Measurements from ENCODE around the gene GOLGA6L7.
"Not testable (repeated sequence)": the region's sequence is repeated elsewhere in the genome, so short reads cannot be mapped to it uniquely, and the experiment has no call there.

GOLGA6L7 gene

DNA sequence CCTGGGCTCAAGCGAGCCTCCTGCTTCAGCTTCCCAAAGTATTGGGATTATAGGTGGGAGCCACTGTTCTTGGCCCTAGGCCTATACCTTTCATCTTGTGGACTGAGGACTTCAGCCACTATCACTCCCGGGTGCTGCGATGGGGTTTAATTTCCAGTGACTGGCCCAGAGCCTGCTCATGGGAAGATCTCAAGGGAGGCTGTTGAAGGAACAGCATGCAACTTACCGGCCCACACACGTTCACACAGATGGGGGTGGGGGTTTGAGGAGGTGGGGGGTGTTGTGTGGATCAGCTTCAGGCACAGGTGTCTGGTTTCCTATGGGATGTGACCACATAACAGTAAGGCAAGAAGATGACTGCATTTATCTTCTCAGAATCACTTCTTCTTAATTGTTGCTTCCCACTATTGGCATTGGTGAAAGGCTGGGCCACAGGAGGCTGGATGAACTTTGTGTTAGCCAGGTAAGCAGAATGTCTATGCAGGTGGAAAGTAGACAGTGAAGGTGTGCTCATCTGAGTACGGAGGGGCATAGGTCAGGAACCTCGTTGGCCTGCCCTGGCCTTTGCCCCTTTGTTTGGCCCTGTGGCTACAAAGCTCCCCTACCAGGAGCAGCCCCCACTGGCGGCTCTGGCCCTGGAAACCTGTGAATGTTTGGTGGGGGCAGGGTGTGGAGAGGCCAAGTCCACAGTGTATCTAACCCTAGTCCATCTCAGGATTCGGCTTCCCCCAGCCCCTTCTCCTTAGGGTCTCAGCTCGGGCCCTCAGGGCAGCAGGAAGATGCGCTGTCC lies 35.9 kb upstream of the GOLGA6L7 start:
- DNase-seq (ENCODE audit: low spot score), result no peak

DNA sequence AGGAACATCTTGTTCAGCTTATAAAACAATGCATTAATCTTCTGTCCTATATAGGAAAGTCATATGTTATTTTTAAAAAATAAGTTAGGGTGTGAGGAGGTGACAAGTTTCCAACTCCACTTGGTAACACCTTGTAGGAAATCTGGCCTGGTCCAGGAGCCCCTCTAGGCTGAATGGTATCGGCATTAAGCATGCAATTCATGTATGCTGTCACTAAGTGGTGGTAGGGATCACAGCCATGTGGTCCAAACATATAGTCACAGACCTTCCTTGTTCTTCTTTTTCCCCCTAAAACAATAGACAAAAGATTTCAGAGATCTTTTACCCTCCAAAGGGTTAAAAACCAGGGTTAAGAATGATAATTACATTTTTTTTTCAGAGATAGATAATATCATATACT lies 33.2 kb upstream of the GOLGA6L7 start:
- no peak for DNase-seq (ENCODE audit: low spot score)

DNA sequence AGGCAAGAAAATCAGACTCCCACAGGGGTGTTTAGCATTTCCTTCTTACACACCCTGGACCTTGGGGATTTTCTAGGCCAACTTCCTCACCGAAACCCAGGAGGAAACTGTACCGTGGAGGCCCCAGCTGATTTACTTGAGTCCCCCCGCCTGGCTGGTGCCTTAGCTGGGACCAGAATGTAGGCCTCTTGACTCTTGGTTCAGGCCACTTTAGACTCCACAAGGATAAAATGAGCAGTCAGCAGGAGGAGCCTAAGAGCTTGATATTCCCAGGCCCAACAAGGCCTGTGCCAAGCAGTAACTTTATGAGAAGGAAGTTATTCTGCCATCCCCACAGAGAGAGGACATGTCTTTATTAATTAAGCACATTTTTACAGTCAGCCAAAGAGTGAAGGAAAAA lies 32.7 kb upstream of the GOLGA6L7 start:
- no peak for DNase-seq (ENCODE audit: low spot score)

DNA sequence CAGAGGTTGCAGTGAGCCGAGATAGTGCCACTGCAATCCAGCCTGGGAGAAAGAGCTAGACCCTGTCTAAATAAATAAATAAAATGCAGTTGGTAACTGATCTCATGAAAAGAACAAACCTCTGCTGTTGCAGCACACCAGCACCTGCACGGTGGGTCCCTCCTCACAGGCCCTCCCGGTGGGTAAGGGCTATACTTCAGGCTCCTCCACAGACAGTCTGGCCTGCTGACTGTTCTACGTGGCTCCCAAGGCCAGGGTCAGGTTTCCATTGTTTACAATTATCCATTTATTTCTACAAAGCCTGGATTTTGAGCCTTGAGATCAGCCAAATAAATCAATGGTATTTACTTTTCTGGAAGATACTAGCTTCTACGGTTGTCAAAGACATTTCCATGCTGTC lies 32.2 kb upstream of the GOLGA6L7 start:
- DNase-seq (ENCODE audit: low spot score), result no peak

DNA sequence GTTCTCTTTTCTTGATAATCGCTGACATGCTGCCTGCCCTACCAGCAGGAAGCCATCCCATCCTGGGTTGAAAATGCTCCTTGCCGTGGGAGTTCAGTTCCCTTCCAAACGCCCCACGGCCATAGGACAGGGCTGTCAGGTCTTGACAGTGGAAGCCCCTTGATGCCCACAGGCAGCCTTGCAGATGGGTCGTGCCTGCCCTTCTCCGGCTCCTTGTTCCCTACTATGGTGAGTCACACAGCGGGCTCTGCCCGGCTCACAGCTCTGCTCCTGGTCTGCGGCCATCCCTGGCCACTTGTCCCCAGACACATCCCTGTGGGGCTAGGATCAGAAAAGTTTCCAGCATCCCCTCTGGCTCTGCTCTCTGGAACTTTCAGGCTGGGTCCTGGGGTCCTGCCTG lies 31.1 kb upstream of the GOLGA6L7 start:
- no peak for DNase-seq (ENCODE audit: low spot score)

DNA sequence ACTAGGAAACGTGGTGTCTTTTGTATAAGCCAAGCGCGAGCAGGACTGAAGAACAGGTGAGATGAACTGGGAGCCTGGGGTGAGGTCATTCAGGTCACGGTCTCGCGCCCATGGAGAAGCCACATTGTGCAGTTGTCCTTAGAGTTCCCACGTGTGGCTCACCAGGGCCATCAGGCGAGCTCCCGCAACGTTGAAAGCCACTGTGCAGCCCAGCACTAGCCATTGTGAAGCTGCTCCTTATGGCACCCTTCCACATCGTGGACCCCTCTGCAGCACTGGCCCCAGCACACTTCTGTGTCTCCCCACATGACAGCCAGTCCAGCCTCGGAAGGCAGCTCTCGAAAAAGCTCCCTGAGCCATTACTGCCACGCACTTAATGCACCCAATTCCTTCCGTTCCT lies 29.8 kb upstream of the GOLGA6L7 start:
- no peak for DNase-seq (ENCODE audit: low spot score)

DNA sequence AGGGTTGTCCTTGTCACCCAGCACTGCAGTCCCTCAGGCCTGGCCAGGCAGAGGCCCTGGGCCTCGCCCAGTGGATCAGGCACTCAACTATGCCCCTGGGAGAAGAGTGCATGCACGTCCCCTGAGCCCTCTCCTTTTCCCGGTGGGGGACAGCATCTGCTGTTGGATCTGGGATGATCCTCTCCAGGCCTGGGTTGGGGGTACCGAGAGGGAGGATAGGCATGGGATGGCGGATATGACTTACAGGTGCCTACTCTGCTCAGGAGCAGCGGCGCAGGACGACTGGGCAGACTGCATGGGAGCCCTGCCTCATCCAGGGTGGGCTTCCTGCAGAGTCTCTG lies 28.4 kb upstream of the GOLGA6L7 start:
- no peak for DNase-seq (ENCODE audit: low spot score)

DNA sequence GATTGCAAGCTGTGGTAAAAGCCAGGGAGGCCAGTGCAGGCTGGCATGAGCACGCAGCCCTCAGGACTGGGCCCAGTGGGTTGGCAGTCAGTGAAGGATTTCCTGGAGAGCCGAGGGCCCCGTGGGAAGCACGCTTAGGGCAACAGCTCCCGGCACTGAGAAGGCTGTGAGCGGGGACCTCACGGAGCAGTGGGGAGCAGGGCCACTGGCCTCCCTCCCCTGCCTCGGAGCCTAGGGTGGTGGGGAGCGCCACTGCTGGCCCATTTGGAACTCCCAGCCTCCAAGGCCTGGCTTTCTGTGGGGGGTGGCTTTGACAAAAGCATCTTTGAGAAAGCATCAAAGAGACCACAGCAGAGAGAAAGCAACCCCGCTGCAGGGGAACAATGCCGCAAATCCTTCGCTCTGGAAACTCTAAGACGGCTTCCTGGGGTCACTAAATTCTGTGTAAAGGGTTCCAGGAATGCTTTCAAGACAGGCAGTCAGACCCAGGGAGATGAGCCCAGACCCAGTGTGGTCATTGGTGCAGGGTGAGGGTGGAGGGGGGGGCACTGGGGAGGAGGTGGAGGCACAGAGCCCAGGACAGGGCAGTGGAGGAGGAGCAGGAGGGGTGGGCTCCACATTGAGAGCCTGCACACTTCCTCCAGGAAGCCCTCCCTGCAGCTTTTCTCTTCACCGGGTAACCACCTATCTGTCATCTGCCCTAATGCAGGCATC lies 27.8 kb upstream of the GOLGA6L7 start:
- no peak for DNase-seq (ENCODE audit: low spot score)

DNA sequence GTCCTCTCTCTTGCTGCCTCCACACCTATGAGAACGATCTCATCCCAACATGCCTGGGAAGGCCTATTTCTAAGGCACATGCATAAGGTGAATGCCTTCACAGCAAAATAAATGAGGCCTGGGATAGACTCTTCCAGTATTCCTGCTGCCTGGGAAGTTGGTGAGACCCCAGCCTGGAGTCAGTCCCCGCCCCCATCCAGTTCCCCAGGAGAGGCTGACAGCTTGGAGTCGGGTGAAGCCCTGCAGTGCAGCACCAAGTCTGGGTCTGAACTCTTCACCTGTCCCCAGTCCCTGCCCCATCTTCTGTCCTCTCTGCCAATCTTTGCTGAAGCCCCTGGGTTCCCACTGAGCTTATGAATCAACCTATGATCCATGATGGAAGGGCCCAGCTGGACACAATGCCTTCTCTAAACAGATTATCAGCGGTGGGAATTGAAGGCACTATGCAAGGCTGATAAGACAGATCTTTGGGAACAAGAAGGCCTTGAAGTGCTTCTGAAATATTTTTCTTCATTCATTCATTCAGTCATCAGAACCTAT lies 27.1 kb upstream of the GOLGA6L7 start:
- no peak for DNase-seq (ENCODE audit: low spot score)

DNA sequence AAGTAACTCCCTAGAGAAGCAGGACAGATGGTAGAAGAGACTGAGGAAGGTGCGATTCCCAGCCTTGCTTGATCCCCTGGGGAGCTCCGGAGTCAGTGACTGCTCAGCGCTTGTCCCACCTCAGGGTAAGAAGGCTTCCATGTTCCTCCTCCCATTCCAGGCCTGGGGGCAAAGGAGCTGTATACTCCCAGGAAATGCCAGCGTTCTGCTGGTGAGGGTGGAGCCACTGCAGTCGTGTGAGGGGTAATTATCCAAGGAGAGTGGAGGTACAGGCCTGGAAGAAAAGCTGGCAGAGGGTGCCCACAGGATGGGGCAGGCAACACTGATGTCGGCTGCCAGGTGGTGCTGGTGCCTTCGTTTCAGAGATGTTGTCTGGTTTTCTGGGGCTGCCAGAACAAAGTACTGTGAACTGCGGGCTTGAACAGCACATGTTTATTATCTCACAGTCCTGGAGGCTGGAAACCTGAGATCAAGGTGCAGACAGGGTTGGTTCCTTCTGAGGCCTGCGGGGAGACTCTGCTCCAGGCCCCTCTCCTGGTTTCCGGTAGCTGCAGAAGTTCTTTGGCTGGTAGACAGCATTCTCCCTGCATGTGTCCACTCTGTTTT lies 25.2 kb upstream of the GOLGA6L7 start:
- DNase-seq (ENCODE audit: low spot score), result no peak

DNA sequence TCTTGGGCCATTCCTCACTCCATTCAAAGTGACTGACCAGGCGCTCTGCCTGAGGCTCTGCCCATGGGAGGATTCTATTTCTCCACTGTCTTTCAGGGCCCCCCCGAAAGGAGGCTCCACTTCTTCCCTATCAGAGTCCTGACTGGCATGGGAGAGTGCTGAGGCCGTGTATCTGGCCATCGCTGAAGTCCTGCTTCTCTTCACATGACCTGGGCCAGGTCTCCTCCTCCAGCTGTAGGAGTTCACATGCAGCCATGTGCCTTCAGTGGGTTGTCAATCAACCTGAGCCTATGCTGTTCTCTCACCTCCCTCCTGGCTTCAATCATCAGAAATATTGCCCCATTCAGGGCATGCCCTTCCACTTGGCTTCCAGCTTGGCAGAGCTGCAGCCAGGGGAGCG lies 24.6 kb upstream of the GOLGA6L7 start:
- DNase-seq (ENCODE audit: low spot score), result no peak

DNA sequence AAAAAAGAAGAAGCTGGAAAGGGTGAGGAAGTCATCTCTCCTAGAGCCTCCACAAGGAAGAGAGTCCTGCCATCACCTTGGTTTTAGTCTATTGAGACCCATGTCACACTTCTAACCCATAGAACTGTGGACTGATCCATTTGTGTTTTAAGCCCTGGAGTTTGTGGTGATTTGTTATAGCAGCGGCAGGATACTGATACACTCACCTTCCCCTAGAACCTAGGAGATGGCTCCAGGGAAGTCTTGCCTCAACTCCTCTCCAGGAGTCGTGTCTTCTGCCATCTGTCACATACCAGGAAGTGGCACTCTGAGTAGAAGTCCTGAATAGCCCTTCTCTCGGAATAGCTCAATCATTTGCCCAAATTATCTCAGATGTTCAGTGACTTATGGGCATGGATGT lies 22.7 kb upstream of the GOLGA6L7 start:
- no peak for DNase-seq (ENCODE audit: low spot score)

DNA sequence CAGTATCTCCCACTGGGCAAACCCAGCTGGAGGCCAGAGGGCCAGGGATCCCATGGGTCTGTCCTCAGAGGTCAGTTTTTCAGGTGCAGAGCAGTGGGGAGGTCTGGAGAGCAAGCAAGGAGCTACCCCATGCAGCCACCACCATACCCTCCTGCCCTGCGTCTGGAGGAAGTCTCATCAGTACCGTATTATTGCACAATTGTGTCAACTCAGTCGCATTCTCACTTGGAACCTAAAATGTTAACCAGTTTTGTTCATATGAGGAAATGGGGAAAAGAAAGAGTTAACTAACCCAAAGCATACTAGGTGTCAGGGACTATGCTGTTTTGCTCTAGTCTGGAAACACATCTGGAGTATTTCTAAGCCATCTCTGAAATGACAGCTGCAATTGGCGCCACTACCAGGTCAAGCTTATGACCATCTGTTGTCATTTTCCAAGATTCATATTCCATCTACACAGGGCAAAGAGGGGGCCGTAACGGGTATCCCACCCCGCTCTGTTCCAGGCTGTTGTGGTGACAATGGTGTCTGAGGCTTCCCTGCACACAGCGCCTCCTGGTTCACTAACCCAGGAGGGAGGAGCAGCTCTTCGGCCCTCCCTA lies 20.4 kb upstream of the GOLGA6L7 start:
- no peak for DNase-seq (ENCODE audit: low spot score)

DNA sequence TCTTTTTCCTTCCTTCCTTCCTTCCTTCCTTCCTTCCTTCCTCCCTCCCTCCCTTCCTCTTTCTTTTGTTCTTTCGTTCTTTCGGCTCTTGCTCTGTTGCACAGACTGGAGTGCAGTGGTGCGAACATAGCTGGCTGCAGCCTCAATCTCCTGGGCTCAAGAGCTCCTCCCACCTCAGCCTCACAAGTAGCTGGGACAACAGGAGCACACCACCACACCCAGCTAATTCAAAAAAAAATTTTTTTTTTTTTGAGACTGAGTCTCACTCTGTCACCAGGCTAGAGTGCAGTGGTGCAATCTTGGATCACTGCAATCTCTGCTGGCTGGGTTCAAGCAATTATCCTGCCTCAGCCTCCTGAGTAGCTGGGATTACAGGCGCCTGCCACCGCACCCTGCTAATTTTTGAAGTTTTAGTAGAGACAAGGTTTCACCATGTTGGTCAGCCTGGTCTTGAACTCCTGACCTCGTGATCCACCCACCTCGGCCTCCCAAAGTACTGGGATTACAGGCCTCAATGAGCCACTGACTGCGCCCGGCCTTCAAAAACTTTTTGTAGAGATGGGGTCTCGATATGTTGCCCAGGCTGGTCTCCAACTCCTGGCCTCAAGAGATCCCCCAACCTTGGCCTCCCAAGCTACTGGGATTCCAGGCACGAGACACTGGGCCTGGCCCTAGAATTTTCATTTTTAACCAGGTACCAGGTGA lies 13.3 kb upstream of the GOLGA6L7 start:
- not testable (repeated sequence) for DNase-seq (ENCODE audit: low spot score)

DNA sequence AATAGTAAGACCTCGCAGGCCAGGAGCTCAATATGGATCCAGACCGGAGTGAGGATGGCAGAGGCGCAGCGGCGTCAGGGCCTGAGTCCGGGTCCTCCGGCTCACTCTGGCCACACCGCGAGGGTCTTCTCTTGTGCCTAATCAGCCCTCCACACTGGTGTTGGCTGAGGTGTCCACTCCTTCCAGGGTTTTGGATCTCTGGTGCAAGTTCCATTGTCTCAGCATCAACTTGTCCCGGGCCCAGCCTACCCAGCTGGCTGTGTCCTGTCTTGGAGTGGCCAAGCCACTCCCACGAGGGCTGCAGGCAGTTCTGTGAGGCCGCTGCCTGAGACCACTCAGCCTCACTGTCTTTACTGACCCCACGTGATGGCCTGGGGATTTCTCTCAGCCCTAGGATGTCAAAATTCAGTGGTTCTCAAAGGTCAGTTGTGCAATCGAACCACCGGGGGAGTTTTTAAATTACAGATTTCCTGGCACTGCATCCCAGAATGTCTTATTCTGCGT lies 12.6 kb upstream of the GOLGA6L7 start:
- DNase-seq (ENCODE audit: low spot score), result no peak

DNA sequence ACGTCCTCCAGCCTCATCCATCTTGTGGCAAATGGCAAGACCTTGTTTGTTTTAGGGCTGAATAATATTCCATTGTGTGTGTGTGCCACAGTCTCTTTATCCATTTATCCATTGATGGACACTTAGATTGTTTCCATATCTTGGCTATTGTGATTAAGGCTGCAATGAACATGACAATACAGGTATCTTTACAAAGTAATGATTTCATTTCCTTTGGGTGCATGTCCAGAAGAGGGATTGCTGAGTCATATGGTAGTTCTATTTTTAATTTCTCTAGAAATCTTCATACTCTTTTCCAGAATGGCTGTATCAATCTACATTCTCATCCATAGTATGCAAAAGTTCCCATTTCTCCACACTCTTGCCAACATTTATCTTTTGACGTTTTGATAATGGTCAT lies 6.1 kb upstream of the GOLGA6L7 start:
- not testable (repeated sequence) for DNase-seq (ENCODE audit: low spot score)

DNA sequence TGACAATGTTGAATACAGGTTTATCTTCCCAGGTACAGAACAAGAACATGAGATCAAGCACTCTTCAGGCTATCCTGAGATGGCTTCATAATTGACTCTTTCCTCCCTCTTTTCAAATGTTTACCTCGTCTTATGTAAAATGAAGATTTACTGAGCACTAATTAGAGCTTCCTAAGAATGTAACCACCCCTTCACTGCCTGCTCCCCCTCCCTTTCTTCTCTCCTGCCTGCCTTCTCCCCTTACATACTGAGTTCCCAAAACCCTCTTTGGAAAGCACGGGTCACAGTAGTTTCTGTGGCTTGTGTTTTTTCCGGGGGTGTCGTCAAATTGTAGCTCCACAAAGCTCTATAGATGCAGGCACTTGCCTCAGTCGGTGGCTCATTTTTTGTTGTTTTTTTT lies 5.2 kb upstream of the GOLGA6L7 start:
- DNase-seq (ENCODE audit: low spot score), result not testable (repeated sequence)

DNA sequence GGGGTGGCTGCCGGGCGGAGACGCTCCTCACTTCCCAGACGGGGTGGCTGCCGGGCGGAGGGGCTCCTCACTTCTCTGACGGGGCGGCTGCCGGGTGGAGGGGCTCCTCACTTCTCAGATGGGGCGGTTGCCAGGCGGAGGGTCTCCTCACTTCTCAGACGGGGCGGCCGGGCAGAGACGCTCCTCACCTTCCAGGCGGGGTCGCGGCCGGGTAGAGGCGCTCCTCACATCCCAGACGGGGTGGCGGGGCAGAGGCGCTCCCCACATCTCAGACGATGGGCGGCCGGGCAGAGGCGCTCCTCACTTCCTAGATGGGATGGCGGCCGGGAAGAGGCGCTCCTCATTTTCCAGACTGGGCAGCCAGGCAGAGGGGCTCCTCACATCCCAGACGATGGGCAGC lies 1.3 kb upstream of the GOLGA6L7 start:
- DNase-seq (ENCODE audit: low spot score), result not testable (repeated sequence)

DNA sequence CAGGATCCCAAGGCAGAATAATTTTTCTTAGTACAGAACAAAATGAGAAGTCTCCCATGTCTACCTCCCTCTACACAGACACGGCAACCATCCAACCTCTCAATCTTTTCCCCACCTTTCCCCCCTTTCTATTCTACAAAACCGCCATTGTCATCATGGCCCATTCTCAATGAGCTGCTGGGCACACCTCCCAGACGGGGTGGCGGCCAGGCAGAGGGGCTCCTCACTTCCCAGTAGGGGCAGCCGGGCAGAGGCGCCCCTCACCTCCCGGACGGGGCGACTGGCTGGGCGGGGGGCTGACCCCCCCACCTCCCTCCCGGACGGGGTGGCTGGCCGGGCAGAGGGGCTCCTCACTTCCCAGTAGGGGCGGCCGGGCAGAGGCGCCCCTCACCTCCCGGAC lies 827 bp upstream of the GOLGA6L7 start:
- DNase-seq (ENCODE audit: low spot score), result not testable (repeated sequence)

DNA sequence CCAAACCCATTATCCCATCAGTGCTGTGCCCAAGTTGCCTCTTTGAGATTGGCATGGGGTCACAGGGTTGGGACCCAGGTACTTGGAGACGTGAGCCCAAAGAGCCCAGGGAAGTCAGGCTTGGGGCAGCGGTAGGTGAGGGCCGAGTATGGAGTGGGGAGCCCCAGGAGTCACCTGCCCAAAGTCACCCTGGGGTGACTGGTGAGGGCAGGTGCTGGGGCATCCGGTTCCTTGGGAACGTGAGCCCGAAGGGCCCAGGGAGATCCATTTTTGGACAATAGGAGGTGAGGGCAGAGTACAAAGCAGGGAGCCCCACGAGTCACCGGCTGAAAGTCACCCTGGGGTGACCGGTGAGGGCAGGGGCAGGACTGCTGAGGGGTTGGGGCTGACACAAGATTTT lies 485 bp downstream of the GOLGA6L7 start:
- not testable (repeated sequence) for DNase-seq (ENCODE audit: low spot score)

DNA sequence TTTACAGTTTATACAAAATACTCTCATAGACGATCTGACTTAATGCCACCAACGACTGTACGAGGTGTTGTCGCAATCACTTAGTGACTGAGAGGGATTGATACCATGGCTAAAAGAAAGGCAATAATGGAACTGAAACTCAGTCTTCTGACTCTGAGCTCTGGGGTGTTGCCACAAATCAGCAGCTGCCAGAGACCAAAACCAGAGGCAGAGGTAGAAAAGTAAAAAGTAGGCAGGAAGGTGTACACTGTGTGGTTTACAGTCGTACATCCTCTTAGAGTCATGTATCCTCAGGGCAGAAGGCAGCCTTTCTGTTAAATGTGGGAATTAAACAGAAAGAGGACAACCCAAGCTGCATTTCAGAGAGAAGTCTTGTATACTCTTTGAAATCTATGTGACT lies 1.2 kb downstream of the GOLGA6L7 start:
- not testable (repeated sequence) for DNase-seq (ENCODE audit: low spot score)

DNA sequence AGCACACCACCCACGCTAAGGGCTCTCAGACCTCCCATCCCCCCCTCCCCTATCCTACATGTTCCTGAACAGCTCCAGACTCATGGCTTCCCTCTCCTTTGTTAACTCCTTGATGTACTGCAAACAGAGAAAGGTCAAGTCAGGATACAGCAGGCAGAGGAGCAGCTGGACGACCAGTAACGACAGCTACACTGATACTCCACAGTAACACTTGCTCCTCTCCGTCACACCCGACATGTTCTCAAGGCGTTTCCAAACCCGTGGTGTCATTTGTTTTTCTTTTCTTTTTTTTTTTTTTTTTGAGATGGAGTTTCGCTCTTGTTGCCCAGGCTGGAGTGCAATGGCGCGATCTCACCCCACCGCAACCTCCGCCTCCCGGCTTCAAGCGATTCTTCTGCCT lies 4.3 kb downstream of the GOLGA6L7 start:
- DNase-seq (ENCODE audit: low spot score), result not testable (repeated sequence)
